Activated CD4-positive, CD25-positive, alpha-beta regulatory T cell treated with anti-CD3 and anti-CD28 coated beads, Interleukin-2, amount 50 U/mL, for 72 hours (primary cell): Measurements from ENCODE around the gene PLAU.
"Not testable (repeated sequence)": the region's sequence is repeated elsewhere in the genome, so short reads cannot be mapped to it uniquely, and the experiment has no call there.

Experiments
- DNase-seq: peaks from one replicate; pipeline ENCODE4 v3.0.0; 2021

Gene PLAU

DNA sequence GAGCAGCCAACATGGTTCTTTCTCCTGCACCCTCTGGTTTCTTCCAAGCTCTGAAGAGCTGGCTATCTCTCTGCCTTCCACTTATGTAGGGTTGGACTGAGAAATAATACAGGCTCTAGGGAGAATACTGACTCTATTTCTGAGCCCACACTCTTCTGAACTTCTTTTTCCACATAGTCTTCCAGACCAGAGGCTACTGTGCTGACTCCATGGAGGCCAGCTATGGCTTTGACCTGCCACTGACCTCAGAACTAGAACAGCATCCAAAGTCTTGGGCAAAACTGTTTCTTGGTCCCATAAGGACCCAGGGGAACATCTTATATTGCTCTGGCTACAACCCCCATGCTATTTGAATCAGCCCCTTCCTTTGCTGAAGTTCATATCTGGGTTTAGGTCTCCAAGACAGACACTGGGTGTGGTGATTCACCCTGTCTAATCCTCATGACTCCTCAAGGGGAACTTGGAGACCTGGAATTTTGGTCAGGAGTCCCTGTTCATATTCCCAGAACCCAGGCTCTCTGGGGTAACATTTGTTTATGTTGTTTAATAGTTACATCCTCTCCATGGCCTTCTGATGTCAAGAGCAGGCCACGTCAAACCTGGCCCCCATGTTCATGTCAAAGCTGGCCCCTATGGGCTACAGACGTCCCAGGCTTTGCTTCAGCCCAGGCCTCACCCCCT lies 12.1 kb upstream of the PLAU start:
- DNase-seq, result no peak

DNA sequence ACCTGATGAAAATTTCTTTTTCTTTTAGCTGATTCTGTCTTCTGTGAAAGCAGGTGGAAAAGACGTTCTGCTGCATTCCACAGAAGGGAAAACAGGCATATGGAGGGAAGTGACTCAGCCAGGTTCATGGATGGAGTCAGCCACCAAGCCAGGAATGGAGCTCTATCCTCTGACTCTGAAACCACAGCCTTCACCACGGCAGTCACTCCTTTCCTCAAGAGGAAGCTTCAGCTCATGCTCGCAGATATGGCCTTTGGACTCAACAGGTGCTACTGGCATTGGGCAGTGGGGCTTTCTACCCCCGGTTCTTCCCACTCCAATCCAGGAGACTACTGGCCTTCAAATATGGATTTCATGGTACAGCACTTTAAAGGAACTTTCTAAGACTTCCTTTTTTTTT lies 11.5 kb upstream of the PLAU start:
- no peak for DNase-seq

DNA sequence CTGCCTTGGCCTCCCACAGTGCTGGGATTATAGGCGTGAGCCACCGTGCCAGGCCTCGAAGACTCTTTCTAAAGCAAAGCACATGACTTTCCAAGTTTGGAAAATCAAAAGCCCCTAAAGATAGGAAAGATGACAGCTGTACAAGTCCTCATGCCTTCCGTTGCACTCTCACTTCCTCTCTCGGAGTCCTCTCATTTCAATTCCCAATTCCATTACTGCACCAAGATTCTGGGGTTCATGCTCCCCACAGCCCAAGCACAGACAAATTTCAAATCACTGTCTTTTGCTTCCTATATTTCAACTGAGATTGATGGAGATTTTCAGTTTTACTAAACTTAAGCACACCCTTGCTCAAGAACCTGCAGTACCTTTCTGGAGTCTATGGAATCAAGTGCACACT lies 10.9 kb upstream of the PLAU start:
- DNase-seq, result no peak

DNA sequence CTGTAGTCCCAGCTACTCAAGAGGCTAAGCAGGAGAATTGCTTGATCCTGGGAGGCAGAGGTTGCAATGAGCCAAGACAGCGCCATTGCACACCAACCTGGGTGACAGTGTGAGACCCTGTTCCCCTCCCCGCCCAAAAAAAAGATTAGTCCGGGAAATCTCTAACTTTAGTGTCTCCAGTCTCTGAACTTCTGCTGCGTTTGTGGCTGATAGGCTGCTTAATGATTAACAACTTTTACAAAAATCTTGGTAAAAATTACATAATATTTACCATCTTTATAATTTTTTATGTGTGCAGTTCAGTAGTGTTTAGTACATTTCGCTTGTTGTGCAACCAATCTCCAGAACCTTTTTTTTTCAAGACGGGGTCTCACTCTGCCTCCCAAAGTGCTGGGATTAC lies 9.7 kb upstream of the PLAU start:
- no peak for DNase-seq

DNA sequence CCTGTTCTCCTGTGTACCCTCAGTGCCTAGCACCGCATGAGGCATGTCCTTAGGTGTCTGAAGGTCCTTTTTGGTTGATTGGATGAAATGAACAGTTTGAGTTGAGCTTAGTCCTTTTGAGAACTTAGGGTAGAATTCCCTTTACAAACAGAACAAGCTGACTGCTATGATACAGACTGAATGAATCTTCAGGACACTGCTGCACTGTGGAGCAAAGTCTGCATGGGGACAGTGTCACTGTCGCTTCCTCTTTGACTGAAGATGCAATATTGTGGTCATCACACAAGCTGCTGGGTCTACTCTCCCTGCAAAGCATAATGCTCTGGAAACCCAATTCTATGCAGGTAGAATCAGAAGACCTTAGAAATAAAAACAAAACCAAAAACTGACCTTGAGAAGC lies 8.6 kb upstream of the PLAU start:
- no peak for DNase-seq

DNA sequence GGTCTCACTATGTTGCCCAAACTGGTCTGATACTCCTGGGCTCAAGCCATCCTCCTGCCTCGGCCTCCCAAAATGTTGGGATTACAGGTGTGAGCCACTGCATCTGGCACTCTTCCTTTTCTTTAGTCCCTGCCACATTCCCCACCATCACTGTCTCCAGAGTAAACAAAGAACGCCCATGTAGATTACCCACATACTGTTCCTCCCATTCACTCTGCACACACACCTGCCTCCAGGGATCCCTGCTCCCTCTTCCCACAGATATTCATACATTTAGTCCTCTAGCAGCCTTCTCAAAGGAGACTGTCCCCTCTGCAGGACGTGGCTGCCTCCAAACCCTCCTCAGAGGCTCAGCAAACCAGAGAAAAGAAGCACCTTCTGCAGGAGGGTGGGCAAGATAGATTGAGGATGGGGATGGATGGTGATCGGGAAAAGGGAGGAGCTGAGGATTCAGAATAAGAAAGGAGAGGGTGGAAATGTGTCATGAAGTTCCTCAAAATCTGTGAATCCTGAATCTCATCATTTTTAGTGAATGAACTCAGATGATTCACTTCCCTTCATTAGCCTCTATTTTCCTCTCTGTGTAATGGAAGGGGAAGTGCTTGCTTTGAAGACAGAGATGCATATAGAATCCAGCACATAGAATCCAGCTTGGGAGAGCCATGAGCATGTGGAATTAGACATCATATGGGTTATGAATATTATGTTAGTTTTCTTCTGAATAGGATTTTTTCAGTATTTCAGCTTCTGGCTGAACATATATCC lies 5.5 kb upstream of the PLAU start:
- no peak for DNase-seq

DNA sequence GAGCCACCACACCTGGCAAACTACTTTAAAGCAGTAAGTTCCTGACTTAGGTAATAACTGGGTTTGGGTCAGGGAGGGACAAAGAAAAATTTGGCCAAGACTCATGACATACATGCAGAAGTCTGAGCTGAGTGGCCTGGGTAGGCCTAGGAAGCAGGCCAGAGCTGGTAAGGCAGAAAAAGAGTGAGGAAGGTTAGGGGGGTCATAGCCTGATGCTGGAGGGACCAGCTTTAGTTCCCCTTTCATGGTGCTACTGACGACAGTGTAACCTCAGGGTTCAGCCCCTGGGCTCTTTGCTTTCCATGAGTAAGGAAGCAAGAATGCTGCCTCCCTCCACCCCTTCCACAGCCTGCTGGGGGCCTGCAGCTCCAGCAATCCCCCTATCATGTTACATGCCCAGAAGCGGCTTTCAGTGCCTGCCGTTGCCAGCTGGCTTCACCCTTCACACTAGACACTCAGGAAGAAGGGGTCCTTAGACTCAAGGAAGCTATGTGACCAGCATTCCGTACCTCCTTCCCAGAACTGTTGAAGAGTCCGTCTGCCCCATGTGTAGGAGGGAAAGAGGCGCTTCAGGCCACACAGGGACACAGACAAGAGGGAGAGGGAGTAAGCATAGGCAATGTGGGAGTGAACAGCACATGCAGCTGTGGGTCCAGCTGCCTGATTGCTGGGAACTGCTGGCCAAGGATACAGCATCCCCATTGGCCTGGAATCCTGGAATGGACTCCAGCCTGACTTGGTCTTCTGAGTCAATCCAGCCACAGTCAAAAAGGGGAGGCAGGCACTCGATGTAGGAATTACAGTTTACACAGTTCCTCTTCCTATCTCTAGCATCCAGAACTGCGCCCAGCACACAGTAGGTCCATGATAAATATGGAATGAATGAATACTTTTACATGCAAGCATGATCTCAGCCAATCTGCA lies 4.1 kb upstream of the PLAU start:
- DNase-seq, result no peak

DNA sequence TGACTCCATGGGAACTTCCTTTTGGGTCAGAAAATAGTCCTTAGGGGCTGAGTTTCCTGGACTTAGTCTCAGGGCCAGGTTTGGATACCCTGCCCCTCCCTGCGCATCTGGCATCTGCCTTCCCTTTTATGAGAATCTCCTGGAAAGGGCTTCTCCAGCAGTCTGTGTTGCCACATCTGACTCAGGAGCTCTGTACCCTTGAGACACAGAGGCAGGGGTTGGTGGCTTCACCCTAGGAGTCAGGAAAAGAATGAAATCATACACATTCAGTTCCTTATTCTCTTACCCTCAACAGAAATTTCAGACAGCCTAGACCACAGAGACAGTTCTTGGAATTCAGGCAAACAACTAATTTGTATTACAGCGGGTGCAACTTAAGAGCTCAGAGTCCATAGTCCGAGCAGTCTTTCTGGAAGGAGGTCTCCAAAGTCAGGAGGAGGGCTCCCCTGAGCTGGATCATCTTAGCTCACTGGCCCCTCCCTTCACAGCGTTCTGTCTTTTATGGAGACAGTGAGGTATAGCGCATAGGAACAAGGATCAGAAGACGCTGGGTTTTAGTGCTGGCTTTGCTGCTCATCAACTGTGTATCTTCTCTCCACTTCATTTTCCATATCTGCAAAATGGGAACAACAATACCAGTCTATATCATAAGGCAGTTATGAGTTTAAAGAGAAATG lies 3.0 kb upstream of the PLAU start:
- no peak for DNase-seq

DNA sequence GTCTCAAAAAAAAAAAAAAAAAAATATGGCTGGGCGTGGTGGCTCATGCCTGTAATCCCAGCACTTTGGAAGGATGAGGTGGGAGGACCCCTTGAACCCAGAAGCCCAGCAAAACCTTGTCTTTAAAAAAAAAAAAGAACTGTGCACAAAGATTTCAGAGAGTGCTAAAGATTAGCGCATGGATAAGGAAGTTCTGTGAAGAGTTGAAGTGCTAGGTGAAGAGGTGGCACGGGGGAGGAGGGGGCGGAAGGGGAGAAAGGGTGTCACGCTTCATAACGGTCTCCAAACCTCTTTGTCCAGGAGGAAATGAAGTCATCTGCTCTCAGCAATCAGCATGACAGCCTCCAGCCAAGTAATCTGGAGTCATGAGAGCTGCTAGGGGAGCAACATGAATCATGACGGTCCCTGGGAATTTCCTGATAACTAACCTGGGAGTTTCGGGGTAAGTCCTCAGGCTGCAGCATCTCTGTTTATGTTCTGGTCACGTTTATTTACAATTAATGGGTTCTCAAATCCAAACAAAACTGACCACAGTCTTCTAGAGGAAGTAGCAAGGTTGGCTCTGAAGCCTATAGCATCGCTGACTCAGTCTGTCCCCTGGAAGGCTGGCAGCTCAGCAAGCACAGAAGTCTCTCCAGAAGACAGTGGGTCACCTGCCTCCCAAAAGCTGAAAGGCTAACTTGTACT lies 1.9 kb upstream of the PLAU start:
- no peak for DNase-seq

DNA sequence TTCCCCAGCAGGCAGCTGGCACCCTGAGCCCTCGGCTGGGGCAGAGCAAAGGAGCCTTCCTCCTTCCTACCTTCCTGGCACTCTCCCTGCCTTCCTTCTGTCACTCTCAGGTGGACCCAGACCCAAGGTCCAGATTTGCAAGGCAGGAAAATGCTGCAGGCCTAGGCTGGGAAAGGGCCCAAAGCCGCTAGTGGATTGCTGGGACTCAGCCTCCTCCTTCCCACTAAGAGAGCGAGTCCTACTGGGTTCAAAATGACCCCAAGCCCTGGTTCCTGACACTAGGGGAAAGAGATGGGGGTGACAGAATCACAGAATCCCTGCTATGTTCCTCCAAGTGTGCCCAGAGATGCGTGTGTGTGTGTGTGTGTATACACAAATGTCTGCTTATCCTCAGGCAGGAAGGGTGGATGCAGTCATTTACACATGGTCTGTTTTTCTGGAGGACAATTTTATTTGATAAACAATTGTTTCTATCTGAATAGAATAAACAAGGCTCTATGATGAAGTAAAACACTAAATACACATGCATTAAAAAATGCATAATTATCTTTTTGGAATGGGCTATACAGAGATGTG lies 1.3 kb upstream of the PLAU start:
- no peak for DNase-seq

DNA sequence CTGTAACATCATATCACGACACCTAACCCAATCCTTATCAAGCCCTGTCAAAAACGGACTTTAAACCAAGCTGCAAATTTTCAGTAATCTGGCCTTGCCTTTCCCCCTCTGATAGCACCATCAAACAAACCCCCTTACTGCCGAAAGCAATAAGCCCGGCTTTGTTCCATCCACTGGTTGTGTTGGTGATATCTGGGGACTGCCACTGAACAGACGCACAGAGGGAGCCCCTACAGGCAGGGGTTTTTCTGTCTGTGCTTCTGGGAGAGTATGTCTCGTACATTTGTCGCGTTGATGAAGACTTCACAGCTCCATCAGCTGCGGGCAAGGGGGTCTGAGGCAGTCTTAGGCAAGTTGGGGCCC lies 550 bp upstream of the PLAU start:
- no peak for DNase-seq

DNA sequence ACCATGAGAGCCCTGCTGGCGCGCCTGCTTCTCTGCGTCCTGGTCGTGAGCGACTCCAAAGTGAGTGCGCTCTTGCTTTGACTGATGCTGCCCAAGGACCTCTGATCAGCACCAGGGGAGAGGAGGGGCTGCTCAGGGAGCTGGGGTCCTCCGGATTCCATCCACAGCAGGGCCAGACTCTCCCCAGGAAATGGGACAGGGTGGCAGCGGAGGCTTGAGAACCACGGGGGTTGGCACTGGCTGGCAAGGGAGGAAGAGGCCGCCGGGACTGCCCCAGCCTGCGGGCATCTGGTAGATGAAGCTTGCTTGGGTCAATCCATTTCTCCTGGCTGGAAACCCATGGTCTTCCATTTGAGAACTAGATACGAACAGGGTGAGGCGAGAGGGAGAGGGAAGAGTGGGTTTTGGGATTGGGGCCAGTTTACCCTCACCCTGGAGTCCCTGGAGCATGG lies 647 bp downstream of the PLAU start:
- no peak for DNase-seq

DNA sequence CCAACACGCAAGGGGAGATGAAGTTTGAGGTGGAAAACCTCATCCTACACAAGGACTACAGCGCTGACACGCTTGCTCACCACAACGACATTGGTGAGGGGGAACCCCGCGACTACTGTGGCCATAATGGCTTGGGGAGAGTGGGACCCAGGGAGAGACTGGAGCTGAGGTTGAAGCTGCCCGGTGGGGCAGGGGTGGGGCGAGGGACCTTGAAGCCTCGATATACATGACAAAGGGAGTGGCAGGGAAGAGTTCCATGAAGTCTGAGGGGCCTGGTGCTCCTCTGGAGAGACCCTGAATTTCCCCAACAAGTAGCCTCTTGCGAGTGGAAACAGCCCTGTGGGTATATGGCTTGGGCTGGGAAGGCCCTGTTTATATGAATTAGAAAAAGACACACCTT lies 3.1 kb downstream of the PLAU start:
- DNase-seq, result no peak

DNA sequence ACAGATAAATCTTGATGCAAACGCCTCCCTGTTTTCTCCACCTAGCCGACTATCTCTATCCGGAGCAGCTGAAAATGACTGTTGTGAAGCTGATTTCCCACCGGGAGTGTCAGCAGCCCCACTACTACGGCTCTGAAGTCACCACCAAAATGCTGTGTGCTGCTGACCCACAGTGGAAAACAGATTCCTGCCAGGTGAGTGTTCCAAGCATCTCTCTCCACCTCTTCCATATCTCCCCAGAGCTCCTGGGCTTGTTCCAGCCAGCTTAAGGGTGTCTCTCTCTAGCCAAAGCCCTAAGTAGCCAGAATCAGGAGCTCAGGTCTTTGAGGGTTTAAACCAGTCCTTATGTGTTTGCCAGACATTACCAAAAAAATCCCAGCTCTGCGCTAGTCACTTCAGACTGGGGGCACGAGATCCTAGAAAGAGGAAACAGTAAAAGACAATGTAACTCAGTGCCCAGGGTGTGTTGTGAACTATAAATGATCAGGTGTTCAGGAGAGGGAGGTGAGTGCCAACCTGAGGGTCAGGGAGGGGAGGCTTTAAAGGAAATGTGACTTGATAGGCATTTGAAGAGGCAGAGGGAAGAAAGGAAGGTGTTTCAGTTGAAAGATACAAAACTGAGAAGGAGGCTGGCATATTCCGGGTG lies 4.4 kb downstream of the PLAU start:
- DNase-seq, result no peak

DNA sequence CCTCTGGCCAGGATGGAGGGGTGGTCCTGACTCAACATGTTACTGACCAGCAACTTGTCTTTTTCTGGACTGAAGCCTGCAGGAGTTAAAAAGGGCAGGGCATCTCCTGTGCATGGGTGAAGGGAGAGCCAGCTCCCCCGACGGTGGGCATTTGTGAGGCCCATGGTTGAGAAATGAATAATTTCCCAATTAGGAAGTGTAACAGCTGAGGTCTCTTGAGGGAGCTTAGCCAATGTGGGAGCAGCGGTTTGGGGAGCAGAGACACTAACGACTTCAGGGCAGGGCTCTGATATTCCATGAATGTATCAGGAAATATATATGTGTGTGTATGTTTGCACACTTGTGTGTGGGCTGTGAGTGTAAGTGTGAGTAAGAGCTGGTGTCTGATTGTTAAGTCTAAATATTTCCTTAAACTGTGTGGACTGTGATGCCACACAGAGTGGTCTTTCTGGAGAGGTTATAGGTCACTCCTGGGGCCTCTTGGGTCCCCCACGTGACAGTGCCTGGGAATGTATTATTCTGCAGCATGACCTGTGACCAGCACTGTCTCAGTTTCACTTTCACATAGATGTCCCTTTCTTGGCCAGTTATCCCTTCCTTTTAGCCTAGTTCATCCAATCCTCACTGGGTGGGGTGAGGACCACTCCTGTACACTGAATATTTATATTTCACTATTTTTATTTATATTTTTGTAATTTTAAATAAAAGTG lies 6.0 kb downstream of the PLAU start:
- DNase-seq, result no peak

DNA sequence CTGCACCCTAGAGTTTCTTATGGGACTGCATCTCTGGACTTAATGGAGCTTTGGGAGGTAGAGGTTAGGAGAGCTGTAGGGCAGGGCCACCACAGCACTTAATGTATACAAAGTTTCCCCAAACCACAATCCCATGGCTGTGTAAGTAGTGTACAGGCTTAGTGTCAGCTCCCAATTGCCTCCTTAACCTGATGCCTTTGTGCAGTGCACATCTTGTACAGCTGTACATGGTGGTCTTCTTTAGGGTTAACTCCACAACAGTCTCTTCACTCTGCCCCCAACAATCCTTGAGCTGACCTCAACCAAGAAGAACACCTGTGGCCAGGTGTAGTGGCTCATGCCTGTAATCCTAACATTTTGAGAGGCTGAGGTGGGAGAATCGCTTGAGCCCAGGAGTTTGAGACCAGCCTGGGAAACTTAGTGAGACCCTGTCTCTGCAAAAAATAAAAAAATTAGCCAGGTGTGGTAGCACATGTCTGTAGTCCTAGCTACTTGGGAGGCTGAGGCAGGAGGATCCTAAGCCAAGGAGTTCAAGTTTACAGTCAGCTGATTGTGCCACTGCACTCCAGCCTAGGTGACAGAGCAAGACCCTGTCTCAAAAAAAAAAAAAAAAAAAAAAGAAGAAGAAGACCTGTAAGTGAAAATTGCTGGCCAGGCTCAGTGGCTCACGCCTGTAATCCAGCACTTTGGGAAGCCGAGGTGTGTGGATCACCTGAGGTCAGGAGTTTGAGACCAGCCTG lies 6.8 kb downstream of the PLAU start:
- no peak for DNase-seq

DNA sequence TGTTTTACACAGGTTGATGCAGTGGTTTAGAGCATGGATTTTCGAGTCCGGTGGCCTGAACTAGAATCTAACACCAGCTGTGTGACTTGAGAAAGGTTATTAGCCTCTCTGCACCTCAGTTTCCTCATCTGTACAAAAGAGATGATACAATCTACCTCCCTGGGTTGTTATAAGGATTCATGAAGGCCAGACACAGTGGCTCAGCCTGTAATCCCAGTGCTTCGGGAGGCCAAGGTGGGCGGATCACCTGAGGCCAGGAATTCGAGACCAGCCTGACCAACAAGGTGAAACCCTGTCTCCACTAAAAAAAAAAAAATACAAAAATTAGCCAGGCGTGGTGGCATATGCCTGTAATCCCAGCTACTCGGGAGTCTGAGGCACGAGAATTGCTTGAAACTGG lies 8.5 kb downstream of the PLAU start:
- not testable (repeated sequence) for DNase-seq

DNA sequence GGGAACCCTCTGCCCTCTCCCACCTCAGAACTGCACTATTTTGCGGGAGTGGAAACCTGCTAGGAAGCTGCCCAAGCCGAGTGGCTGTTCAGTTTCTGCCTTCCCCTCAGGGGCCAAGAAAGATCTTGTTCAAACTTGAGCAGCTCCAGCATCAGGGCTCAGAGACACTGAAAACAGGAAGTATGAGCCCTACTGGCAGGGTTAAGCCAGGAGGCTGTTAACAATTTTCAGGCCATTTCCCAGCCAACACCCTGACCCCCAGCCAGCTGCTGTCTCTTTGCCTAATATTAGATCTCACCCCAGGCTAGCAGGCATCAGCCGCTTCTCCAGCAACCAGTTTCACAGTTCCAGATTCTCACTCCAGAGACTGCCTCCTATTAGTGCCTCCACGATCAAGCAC lies 9.2 kb downstream of the PLAU start:
- DNase-seq, result no peak

DNA sequence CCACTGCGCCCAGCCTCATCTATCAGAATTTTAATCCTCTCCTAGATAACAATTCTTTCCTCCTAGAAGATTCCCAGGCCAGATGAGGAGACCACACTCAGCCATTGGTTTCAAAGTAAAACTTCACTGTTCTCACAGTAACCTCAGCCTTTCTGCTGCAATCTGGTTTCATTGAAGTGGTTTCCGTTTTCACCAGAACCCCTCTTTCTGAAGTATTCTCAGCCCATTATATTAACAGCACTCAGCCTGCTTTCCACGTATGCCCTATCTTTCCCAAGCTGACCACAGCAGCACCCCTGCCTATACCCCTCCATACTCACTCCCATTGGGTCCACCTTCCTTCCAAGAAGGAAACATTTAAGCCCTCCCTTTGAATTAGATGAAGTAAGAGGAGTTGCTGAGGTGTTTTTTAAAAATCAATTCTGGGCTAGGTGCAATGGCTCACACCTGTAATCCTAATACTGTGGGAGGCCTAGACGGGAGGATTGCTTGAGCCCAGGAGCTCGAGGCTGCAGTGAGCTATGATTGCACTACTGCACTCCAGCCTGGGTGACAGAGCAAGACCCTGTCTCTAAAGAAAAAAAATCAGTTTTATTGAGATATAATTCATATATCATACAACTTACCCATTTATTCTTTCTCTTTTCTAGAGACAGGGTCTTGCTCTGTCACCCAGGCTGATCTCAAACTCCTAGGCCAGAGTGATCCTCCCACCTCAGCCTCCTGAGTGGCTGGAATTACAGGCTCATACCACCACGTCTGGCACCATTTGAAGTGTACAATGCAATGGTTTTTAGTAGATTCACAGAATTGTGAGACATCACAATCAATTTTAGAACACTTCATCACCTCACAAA lies 11.3 kb downstream of the PLAU start:
- no peak for DNase-seq

DNA sequence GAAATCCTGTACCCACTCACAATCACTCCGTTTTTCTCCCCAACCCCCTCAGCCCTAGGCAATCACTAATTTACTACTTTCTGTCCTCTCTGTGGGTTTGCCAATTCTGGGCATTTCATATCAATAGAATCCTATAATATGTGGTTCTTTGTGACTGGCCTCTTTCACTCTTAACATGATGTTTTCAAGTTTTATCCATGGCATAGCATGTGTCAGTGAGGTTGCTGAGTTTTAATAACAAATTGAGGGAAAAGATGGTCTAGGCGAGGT lies 11.9 kb downstream of the PLAU start:
- DNase-seq, result no peak
